ENCODE measurements around the gene RAB40C.
A peak's percentile ranks its signal among the peaks of the same experiment; 100 is the strongest.

The RAB40C gene

DNA sequence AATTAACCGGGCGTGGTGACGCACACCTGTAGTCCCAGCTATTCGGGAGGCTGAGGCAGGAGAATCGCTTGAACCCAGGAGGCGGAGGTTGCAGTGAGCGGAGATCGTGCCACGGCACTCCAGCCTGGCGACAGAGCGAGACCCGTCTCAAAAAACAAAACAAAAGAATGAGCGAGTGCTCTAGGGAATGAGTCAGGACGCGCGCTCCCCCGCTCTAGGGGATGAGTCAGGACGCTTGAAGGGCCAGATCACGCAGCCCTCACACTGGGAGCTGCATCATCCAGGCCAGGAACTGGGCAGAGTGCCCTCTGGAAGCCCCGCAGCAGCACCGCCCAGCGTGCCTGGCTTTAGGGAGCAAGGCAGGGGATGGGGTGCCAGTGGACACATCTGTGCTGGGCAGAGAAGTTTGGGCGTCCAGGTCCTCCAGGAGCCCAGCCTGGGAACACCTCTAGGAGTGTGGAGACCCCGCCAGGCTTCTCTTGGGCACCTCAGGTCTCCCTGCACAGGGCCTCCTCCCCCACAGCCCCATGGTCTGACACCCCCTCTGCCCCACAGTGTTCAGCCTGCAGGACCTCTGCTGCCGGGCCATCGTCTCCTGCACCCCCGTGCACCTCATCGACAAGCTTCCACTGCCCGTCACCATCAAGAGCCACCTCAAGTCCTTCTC lies 37.1 kb downstream of the RAB40C start (continued):
- TF ChIP-seq, protein P1, sequence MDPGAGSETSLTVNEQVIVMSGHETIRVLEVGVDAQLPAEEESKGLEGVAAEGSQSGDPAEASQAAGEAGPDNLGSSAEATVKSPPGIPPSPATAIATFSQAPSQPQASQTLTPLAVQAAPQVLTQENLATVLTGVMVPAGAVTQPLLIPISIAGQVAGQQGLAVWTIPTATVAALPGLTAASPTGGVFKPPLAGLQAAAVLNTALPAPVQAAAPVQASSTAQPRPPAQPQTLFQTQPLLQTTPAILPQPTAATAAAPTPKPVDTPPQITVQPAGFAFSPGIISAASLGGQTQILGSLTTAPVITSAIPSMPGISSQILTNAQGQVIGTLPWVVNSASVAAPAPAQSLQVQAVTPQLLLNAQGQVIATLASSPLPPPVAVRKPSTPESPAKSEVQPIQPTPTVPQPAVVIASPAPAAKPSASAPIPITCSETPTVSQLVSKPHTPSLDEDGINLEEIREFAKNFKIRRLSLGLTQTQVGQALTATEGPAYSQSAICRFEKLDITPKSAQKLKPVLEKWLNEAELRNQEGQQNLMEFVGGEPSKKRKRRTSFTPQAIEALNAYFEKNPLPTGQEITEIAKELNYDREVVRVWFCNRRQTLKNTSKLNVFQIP (CRISPR knock-in tag; IDR thresholded peaks at IDR 0.05; ENCODE audit: borderline replicate concordance, low read depth), result no peak
- TF ChIP-seq, protein P2, sequence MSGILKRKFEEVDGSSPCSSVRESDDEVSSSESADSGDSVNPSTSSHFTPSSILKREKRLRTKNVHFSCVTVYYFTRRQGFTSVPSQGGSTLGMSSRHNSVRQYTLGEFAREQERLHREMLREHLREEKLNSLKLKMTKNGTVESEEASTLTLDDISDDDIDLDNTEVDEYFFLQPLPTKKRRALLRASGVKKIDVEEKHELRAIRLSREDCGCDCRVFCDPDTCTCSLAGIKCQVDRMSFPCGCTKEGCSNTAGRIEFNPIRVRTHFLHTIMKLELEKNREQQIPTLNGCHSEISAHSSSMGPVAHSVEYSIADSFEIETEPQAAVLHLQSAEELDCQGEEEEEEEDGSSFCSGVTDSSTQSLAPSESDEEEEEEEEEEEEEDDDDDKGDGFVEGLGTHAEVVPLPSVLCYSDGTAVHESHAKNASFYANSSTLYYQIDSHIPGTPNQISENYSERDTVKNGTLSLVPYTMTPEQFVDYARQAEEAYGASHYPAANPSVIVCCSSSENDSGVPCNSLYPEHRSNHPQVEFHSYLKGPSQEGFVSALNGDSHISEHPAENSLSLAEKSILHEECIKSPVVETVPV (CRISPR knock-in tag; IDR thresholded peaks at IDR 0.05), result no peak
- no peak for TF ChIP-seq SNAI2 (CRISPR knock-in tag; IDR thresholded peaks at IDR 0.05)
- TF ChIP-seq ZFP30 (CRISPR knock-in tag; IDR thresholded peaks at IDR 0.05), result no peak
- TF ChIP-seq ZNF565 (CRISPR knock-in tag; conservative IDR thresholded peaks at IDR 0.05; ENCODE audit: low read depth), result no peak
- no peak for TF ChIP-seq TCF4 (CRISPR knock-in tag; IDR thresholded peaks at IDR 0.05; ENCODE audit: borderline replicate concordance)
- no peak for TF ChIP-seq ZC3H10 (CRISPR knock-in tag; IDR thresholded peaks at IDR 0.05)

DNA sequence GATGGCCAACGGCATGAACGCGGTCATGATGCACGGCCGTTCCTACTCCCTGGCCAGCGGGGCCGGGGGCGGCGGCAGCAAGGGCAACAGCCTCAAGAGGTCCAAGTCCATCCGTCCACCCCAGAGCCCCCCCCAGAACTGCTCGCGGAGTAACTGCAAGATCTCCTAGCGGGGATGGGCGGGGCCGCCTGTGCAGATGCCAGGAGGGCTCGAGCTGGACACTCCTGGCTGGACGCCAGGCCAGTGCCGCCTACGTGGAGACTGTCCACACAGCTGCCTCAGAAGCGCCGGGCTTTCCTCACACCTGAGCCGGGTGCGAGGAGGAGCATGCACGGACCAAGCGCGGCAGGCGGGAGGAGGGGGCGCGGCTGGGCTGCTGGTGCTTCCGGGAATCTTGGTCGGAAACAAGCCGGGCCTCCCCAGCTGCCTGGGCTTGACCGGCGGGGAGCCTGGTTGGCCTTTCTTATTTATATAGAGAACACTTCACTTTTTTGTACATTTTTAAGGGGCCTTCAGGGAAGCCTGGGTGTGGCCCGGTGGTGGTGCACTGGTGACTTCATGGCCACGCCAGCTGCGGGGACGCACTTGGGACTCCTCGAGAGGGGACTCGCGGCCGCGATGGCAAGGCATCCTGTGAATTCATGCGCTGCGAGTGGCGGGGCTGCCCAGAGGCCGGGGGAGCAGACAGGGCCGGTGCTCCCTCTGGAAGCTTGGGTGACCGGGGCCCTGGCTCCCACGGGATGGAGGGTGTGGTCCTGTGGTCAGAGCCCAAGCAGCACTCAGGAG lies 37.8 kb downstream of the RAB40C start:
- TF ChIP-seq ARNTL (CRISPR knock-in tag; IDR thresholded peaks at IDR 0.05; ENCODE audit: borderline replicate concordance, low read depth), result no peak
- TF ChIP-seq ISL1 (CRISPR knock-in tag; IDR thresholded peaks at IDR 0.05), result no peak
- TF ChIP-seq, protein P3, sequence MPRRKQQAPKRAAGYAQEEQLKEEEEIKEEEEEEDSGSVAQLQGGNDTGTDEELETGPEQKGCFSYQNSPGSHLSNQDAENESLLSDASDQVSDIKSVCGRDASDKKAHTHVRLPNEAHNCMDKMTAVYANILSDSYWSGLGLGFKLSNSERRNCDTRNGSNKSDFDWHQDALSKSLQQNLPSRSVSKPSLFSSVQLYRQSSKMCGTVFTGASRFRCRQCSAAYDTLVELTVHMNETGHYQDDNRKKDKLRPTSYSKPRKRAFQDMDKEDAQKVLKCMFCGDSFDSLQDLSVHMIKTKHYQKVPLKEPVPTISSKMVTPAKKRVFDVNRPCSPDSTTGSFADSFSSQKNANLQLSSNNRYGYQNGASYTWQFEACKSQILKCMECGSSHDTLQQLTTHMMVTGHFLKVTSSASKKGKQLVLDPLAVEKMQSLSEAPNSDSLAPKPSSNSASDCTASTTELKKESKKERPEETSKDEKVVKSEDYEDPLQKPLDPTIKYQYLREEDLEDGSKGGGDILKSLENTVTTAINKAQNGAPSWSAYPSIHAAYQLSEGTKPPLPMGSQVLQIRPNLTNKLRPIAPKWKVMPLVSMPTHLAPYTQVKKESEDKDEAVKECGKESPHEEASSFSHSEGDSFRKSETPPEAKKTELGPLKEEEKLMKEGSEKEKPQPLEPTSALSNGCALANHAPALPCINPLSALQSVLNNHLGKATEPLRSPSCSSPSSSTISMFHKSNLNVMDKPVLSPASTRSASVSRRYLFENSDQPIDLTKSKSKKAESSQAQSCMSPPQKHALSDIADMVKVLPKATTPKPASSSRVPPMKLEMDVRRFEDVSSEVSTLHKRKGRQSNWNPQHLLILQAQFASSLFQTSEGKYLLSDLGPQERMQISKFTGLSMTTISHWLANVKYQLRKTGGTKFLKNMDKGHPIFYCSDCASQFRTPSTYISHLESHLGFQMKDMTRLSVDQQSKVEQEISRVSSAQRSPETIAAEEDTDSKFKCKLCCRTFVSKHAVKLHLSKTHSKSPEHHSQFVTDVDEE (CRISPR knock-in tag; IDR thresholded peaks at IDR 0.05), result no peak
- no peak for TF ChIP-seq PPARA (CRISPR knock-in tag; IDR thresholded peaks at IDR 0.05; ENCODE audit: borderline replicate concordance)
- no peak for TF ChIP-seq TCF4 (CRISPR knock-in tag; IDR thresholded peaks at IDR 0.05; ENCODE audit: borderline replicate concordance)
- TF ChIP-seq TOX (CRISPR knock-in tag; IDR thresholded peaks at IDR 0.05; ENCODE audit: borderline replicate concordance), result no peak
- TF ChIP-seq SNAI2 (CRISPR knock-in tag; IDR thresholded peaks at IDR 0.05), result no peak
- no peak for TF ChIP-seq RARB (CRISPR knock-in tag; IDR thresholded peaks at IDR 0.05)
- TF ChIP-seq CSDC2 (CRISPR knock-in tag; IDR thresholded peaks at IDR 0.05), result no peak
- no peak for TF ChIP-seq ESRRG (CRISPR knock-in tag; IDR thresholded peaks at IDR 0.05)
- peak; percentile 2; the same call in 1 of the 3 replicates for ATAC-seq

DNA sequence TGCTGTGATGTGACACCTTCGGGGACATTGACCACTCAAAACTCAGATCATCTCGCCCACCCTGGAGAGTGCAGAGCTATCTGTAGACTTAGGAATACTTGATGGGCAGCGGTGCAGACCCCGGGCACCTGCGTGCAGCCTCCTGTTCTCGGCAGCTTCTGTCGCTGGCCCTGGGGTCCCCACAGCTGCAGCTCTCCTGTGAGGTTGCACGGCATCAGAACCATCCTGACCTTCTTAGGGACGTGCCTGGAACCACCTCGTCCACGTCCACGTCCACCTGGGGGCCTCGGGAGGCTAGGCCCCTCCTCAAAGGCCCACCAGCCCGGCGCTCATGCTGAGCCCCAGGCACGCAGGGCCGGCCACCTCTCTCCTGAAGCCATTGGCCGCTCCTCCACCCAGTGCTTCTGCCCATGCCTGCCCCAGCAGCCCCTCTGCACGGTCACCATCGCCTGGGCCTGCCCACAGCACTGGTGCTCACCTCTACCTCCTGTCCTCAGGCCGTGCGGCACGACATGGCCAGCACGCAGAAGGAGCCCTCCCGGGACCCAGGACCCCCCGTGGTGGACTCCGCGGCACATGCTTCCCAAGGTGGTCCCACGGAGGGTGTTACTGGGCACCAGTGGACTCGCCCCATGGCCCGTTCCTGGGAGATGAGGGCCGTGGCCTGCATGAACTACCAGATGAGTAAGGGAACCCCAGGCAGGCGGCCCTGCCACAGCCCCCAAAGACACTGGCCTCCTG lies 38.6 kb downstream of the RAB40C start:
- ATAC-seq, result no peak
- TF ChIP-seq ZNF565 (CRISPR knock-in tag; conservative IDR thresholded peaks at IDR 0.05; ENCODE audit: low read depth) (no peak), ZFP30 (CRISPR knock-in tag; IDR thresholded peaks at IDR 0.05) (no peak), ESRRG (CRISPR knock-in tag; IDR thresholded peaks at IDR 0.05) (no peak), ZNF8 (CRISPR knock-in tag; IDR thresholded peaks at IDR 0.05) (no peak), ZFP3 (CRISPR knock-in tag; IDR thresholded peaks at IDR 0.05) (no peak), SNAI2 (CRISPR knock-in tag; IDR thresholded peaks at IDR 0.05) (no peak), TCF4 (CRISPR knock-in tag; IDR thresholded peaks at IDR 0.05; ENCODE audit: borderline replicate concordance) (no peak), PPARA (CRISPR knock-in tag; IDR thresholded peaks at IDR 0.05; ENCODE audit: borderline replicate concordance) (no peak), RARB (CRISPR knock-in tag; IDR thresholded peaks at IDR 0.05) (no peak), ZC3H10 (CRISPR knock-in tag; IDR thresholded peaks at IDR 0.05) (no peak), ZNF70 (CRISPR knock-in tag; IDR thresholded peaks at IDR 0.05) (no peak)
- TF ChIP-seq, protein P4, sequence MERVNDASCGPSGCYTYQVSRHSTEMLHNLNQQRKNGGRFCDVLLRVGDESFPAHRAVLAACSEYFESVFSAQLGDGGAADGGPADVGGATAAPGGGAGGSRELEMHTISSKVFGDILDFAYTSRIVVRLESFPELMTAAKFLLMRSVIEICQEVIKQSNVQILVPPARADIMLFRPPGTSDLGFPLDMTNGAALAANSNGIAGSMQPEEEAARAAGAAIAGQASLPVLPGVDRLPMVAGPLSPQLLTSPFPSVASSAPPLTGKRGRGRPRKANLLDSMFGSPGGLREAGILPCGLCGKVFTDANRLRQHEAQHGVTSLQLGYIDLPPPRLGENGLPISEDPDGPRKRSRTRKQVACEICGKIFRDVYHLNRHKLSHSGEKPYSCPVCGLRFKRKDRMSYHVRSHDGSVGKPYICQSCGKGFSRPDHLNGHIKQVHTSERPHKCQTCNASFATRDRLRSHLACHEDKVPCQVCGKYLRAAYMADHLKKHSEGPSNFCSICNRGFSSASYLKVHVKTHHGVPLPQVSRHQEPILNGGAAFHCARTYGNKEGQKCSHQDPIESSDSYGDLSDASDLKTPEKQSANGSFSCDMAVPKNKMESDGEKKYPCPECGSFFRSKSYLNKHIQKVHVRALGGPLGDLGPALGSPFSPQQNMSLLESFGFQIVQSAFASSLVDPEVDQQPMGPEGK (CRISPR knock-in tag; IDR thresholded peaks at IDR 0.05; ENCODE audit: borderline replicate concordance), result no peak
- TF ChIP-seq, protein P2 (CRISPR knock-in tag; IDR thresholded peaks at IDR 0.05), result no peak
- TF ChIP-seq, protein P3 (CRISPR knock-in tag; IDR thresholded peaks at IDR 0.05), result no peak
- TF ChIP-seq, protein P5, sequence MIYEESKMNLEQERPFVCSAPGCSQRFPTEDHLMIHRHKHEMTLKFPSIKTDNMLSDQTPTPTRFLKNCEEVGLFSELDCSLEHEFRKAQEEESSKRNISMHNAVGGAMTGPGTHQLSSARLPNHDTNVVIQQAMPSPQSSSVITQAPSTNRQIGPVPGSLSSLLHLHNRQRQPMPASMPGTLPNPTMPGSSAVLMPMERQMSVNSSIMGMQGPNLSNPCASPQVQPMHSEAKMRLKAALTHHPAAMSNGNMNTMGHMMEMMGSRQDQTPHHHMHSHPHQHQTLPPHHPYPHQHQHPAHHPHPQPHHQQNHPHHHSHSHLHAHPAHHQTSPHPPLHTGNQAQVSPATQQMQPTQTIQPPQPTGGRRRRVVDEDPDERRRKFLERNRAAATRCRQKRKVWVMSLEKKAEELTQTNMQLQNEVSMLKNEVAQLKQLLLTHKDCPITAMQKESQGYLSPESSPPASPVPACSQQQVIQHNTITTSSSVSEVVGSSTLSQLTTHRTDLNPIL (CRISPR knock-in tag; IDR thresholded peaks at IDR 0.05; ENCODE audit: low read depth), result no peak
